GM21786 (cell line): ENCODE measurements around the gene PIP4K2A.

Source experiments
- ATAC-seq: cut with Tn5 transposase; IDR thresholded peaks from one replicate; pipeline ENCODE4 v1.9.1; 2021; ENCODE audit not compliant: unreplicated experiment

PIP4K2A gene

DNA sequence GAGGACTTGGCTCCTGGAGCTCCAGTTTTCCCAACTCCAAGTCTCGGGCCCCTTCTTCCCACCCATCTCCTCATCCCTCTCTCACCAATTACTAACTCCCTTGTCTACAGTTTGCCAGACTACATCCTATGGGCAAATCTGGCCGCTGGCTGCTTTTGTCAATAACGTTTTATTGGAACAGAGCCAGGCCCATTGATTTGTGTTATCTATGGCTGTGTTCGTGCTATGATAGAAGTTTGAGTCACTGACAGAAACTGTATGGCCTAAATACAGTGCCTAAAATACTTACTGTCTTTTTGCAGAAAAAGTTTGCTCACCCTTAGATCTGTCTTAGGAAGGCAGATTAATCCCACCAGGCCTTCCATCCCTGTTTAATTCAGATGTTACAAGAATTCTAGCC, 71.3 kb downstream of the PIP4K2A start:
- no peak for ATAC-seq

DNA sequence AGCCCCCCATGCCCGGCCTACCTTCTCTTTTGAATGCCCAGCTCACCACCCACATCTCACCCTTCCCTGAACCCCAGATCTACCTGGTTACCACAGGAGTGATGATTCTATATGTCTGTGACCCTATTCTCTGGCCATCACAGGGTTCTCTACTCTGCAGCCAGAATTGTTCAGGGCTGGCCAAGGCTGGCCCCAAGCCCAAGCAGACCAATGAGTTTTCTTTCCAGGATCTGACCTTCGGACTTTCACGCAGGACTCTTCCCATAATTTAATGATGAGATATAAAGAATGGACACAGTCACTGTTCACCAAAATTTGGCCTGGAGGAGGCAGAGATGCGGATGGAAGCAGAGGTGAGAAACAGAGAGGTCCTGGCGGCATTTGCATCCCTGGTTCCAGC, 72.6 kb downstream of the PIP4K2A start:
- no peak for ATAC-seq

DNA sequence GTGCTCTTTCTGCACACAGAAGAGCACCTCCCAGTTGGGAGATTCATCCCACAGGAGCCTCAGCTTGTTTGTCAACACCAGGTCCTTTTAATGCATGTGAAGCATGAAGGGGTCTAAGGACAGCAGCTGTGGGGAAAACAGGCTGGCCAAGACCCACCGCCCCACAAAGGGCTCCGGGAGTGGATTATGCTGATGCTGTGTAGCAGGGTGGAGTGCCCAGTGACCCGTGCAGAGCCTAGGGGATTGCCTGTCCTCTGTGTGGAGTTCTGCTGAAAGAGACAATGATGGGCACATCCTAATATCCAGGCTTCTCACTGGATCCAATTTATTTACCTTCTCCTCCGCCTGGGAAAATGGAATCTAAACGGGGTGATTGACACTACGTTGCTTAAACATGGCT, 74.0 kb downstream of the PIP4K2A start:
- no peak for ATAC-seq

DNA sequence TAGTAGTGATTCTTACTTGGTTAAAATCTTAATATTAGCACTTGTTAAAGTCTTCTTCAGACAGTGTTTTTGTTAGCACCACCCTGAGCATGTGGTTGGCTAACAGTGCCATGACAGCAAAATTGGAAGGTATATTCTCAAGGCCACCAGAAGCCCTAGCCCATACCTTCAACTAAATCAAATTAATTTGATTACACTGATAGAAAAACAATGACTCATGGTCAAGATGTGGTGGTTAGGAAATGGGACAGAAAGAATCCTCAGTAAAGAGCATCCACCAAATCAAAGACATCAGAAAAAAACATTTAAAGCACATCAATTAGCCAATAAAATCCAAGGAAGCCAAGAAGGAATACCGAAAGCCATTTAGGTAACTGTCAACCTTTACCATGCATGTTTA, 75.5 kb downstream of the PIP4K2A start:
- no peak for ATAC-seq

DNA sequence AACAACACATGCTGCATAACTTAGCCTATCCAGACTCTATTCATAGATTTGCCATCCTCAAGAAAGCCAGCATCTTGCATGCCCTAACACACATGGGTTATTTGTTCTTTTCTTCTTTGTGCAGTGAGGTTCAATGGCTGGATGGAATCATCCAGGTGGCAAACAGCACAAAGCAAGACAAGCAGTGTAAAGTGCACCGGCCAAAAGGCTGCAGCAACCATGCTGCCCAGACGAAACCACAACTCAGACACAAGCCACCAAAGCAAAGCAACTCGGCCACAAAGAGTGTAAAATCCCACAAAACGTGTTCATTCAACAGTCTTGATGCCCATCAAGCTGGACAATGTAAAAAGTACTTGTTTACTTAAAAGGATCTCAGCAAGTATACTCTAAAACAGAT, 76.9 kb downstream of the PIP4K2A start:
- ATAC-seq = no peak

DNA sequence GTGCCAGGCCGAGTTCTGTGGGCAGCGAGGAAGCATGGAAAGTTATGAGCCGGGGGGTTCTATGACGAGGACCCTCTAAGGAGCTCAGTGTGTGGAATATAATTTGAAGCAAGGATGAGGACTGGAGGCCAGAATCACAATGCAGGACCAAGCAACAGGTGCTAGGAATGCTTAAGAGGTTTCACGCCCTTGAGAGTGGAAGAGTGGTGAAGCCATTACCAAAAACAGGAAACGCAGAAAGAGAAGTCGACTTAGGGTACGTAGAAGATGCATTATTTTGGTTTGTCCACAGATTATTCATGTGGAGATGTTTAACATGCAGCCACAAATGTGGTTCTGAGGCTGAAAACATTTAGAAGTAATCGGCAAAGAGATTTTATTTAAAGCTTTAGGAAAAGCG, 78.7 kb downstream of the PIP4K2A start:
- ATAC-seq = no peak

DNA sequence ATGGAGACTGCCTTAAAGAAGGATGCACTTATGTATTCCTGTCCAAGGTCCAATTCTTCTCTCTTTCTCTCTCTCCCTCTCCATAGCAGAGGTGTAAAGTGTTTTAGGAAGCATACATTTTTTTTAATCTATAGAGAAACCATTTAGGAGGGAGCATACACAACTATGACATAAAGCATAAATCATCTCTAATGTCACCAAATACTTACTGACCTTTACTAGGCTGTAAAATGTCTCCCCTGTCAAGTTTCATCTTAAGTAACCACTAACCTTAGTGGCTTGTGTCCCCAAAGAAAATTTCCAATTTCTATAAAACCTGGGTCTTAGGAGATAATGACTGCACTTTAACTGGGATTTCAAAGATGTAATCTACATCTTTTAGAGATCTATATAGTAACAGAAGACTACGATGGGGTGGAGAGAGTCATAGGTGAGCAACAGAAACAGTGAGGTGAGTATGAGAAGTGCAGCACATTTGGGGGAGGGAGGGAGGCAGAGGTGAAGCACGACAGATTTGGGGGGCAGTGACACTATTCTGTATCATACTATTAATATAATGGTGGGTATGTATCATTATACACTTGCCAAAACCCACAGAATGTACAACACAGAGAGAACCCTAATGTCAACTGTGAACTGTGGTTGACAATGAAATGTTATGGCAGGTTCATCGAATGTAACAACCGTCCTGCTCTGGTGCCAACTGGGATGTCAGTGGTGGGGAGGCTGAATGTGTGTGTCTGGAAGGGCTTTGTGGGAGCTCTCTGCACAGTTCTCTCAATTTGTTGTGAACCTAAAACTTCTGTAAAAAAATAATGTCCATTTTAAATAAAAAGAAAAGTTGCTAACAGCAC, 79.5 kb downstream of the PIP4K2A start:
- no peak for ATAC-seq

DNA sequence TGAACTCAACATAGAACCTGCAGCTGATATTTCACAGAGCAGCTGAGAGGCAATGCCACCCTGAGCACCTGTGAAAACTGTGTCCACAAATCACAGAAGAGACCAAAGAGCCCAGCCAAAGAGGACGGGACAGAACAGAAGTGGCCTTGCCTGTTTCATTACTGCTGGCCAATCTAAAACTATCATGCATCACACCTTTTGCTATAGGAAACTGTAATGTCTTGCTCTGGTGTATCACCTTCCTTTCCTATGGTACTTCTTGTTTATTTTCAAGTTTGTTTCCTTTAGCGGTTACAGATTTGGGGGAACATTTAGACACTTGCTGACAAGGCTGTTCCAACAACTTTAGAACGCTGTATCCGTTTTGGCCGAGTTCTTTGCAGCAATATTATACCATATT, 80.3 kb downstream of the PIP4K2A start:
- ATAC-seq = no peak

DNA sequence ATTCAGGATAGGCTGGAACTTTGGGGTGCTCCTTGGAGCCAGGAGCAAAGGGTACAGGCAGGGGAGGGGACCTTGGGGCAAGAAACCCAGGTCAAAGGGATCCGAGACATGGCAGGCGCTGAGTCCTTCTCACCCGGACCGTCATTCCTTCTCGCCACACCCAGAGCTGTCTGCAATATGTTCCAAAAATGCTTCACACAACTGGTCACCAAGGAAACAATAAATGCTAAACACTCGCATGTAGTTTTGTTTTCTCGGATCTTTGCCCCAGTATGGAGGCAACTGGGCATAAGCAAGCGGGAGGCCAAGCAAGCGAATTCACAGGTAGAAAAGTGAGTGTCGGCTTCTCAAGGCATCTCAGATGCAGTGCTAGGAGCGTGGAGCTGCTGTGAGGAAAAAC, 80.8 kb downstream of the PIP4K2A start:
- ATAC-seq = no peak

DNA sequence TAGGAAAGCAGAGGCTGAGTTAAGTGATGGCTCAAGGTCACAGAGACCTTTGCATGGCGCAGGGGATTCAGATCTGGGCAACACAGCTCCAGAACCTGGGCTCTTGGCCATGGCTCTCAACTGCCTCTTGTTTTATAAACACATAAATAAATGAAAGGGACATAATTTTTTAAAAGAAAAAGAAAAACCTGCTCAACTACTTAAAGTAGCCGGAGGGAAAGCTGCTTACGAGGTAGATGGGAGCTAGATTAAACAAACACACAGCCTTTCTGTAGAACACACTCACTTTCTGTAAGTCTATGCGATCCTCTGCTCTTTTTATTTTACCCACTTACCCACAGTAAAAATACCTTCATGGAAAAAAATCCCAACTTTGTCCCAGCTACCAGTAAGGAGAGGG, 81.3 kb downstream of the PIP4K2A start:
- no peak for ATAC-seq

DNA sequence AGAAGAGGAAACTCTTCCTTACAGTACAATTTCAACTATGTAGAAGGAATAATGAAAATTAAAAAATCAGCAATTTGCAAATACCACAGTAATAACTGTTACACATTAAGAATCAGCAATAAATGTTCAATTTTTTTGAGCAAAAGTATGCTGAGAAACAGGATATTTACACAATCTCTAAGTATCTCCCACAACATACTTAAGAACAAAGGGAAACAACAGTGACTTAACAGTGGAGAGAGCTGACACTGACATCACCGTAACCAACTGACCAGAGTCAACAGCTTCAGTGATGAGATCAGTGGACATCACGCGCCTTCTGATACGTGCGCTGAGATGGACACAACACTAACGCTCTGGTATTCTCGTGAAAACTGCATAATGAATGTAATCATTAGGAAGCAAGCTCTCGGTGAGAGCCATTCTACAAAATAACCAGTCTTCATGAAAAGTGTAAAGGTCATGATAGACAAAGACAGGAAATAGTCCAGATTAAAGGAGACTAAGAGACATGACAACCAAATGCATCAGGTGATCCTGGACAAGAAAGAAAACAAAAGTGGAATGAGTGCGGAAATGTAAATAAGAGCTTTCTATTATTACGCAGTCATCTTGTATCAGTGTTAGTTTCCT, 82.6 kb downstream of the PIP4K2A start:
- ATAC-seq = no peak

DNA sequence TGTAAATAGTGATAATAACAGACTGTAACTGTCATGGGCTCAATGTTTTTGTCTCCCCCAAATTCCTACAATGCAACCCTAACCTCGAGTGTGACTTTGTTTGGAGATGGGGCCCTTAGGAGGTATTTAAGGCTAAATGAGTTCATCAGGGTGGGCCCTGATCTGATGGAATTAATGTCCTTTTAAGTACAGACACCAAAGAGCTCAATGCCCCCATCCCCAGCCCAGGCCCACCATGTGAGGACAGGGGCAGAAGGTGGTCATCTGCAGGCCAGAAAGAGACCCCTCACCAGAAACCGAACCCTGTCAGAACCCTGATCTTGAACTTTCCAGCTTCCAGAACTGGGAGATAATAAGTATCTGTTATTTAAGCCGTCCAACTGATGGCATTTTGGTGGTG, 83.2 kb downstream of the PIP4K2A start:
- no peak for ATAC-seq

DNA sequence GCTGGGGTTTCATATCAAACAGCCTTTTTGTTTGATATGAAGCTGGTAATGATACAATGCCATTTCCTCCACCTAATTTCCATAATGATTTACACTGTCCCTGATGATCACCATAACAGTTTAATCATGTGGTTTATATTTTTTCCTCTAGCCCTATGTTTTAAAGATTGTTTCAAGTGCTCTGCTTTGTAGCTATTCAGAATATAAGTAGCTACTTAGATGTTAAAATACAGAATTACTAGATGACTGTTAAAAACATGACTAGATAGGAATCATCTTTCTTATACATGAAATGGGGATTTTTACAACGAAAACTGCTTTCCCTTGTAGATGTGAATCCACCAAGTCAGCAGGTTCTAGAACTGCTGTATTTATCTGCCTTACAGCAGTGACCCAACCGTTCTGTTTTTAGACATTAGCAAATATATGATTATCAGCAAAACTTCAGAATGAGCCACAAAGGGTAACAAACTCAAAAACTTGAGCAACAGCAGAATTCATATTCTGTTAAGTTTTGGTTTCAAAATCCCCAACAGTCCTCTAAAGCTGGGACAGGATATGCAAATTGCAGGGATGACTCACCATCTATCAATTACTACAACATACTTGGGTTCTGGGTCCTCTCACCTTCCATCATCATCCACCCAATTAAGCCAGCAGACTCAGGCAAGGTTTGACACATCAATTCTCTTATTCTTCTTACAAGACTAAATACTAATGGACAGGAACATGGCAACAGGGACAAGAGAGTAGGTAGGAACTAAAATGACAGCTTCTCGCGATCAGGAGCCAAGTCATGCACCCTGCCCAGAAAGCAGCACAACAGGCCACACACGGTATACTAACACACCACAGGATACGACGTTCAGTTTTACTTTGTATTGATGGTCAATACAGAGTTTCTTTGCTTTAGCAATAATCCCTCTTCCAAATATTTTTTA, 83.9 kb downstream of the PIP4K2A start:
- ATAC-seq = peak; percentile 79

DNA sequence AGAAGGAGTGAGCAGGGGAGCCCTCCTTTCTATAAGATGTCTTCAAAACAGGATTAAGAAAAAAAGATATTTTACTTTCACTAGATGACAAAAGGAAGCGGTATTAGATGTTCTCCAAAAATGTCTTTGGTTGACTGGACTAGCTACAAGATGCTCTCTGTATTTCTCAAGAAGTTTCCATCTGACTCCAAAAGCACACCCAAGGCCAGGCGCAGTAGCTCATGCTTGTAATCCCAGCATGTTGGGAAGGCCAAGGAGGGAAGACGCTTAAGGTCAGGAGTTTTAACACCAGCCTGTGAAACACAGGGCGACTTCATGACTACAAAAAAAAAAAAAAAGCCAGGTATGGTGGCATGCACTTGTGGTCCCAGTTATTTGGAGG, 84.5 kb downstream of the PIP4K2A start:
- no peak for ATAC-seq

DNA sequence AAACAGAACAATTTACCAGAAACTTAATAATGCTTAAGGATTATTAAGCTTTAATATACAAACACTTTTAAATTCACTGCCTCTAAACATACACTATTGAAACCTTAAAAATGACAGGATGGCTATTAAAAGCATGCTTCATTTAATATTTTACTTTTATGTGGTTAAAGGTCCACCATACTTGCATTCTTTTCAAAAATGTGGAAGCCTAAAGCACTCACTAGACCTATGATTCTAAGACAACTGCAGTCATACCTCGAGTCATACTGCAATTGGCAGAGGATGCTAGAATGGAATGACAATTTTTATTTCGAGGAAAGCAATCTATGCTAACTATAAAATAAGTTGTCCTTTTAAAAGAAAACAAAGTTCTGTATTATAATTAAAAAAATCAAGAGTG, 85.3 kb downstream of the PIP4K2A start:
- no peak for ATAC-seq

DNA sequence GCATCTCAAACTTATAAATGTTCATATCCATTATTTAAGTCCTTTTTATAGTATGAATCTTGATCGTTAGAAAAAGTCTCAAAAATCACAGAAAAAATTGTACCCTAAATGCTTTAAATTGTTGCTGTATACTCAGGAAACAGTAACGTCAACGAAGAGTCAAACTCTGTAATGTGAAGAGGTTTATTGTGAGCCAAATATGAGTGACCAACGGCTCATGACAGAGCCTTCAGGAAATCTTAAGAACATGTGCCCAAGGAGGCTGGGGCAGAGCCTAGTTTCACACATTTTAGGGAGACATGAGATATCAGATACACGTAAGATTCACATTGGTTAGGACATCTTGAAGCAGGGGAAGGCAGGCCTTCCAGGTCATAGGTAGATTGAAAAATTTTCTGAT, 86.1 kb downstream of the PIP4K2A start:
- ATAC-seq = no peak

DNA sequence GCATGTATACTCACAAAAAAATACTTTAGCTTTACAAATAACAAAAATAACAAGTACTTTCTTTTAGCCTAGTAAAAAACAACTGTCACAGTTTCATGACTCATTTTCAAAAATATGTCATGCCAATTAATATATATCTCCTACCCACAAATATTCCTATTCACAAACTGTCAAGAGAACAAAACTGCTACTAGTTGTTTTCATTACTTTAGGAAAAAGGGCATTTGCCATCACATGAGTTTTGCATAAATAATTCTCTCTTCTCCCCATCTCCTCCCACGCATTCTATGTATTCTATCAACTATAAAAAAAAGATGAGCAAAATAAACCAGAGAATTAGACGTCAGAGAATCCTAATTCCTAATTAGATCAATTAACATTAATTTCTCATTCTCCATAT, 87.6 kb downstream of the PIP4K2A start:
- no peak for ATAC-seq

DNA sequence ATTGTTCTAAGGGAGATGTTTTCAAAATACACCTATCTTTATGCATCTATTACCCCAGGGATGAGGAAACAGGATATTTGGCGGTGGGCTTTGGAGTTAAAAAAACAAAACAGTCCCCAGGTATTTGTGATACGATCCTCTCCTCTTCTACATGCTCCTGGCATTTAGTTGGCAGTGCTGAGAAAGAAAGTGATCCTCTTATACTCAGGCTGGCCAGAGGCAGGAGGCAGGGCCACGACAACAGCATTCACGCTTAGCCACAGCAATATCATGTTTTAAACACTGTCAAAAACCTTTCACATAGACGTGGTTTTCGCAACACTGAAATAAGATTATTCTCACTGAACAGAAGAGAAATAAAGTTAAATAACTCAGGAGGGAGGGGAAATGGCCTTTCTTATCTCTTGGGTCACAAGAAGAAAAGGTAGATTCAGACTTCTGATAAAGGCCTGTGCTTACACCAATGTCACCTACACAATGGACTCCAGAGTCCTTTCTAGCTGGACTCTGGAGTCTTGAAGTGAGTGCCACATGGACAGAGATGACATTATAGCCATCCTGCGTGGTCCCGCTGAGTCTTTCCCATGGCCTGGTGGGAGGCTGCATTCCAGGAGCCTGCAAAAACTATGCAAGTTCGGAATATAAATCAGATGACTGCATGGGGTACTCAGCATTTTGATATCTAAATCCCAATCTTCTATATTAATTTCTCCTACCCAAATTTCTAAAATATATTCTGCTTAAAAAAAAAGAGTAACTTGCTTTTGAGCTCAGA, 88.7 kb downstream of the PIP4K2A start:
- ATAC-seq = no peak

DNA sequence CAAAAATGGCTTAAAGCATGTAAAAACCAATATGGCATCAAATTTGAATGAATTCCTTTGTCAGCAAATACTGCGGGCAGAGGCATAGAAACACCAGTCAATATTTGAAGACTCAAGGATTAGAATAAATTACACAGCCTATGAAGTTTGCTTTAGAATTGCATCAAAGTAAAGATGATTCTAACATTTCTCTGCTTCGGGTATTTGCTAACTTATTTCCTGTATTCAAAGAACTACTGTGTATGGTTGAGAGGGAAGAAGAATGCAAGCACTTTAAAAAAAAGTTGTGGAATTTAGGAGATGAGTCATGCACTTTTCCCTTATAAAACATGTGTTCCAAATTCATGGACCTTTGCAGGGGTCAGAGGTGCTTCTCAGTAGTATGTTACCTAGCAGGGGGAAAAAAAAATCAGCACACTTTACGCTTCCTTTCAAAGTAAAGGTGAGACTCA, 90.1 kb downstream of the PIP4K2A start:
- no peak for ATAC-seq

DNA sequence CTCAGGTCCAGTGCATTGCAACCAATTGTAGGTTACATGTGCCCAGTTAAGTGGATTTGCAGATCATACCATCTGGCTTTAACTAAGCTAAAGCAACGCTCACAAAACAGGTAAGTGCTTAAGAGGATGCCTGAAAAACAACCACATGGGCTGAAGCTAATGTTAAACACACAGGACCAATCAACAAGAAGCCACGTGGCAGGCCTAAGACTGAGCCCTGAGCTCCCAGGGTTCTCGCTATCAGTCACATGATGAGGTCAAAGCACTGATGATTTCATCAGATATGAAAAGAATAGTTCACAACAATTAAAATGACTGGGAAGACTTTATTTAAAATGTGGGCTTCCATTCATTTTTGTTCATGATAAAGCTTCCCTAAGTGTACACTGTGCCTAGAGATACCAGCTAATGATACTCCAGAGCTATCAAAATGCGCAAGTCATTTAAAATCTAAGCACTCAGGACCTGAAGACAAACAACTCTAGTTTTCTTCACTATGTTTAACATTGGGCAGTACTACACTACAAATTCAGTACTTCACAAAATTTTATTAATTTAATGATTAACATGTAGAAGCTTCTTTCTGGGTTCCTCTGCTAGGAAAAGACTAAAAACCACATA, 90.6 kb downstream of the PIP4K2A start:
- ATAC-seq = no peak
